ENCODE data around the gene UXS1.

The UXS1 gene

DNA sequence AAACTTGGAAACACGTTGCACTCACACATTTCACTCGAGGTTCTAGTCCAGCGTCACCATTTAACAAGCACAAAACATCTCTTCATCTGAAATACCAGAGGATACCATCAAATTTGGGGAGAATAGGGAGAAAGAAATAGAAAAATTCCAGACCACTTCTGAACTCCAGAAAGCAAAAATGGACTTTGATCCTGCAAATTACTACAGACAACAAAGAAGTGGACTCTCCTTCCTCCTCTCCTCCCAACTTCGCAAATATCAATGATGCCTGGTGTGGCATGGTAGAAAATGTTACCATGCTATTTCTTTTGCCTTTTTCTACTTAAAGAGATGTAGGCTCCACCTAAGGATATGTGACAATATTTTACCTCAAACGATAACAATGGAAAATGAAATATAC is 13.5 kb downstream of the UXS1 start:
- Mint-ChIP-seq H3K36me3 (ENCODE audit: low read depth) (peaks cover 38% of the 10 kb centered on the region), H3K9me3 (no peaks in the 10 kb centered on the region), H3K4me1 (ENCODE audit: low read depth) (peaks cover 79% of the 10 kb centered on the region), H3K27ac (no peak overlapping the region), H3K4me3 (no peak overlapping the region), H3K27me3 (no peaks in the 10 kb centered on the region)
- no peak for DNase-seq

DNA sequence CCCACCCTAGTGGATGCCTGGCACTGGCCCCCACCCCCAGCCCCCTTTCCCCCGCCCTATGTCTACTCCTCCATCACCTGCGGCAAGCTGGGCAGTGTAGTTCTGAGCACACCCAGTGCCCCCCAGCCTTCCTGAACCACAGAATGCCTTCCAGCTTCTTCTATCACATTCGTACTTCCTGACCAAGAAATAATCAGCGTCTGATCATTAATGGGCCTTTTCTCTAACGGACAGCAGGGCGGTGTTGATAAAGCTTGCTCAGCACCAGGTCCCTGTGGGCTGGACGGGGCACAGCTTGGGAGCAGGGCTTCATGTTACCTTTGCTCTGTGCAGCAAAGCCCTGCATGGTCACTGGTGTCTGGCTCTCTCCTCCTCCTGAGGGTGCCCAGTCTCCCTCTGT is 15.4 kb downstream of the UXS1 start:
- H3K9me3 Mint-ChIP-seq, result no peaks in the 10 kb centered on the region
- H3K36me3 Mint-ChIP-seq (ENCODE audit: low read depth), result peaks cover 41% of the 10 kb centered on the region
- no peak for DNase-seq
- H3K4me1 Mint-ChIP-seq (ENCODE audit: low read depth), result peaks cover 77% of the 10 kb centered on the region
- no peak overlapping the region for H3K4me3 Mint-ChIP-seq
- no peaks in the 10 kb centered on the region for H3K27me3 Mint-ChIP-seq
- H3K27ac Mint-ChIP-seq, result no peak overlapping the region

DNA sequence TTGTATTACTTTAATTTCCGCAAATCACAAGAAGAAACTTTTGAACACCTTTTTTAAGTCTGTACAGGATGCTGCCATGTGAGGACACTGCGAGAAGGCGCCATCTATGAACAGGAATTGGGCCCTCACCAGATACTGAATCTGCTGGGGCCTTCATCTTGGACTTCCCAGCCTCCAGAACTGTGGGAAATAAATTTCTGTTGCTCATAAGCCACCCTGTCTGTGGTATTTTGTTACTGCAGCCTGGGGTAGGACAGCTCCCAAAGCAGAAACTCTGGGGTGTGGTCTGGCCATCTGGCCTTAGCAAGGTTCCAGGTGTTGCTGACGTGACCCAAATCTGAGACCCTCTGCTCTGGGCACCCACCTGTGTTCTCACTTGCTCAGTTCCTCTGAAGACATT is 16.5 kb downstream of the UXS1 start:
- Mint-ChIP-seq H3K4me3 (no peak overlapping the region), H3K36me3 (ENCODE audit: low read depth) (peaks cover 38% of the 10 kb centered on the region), H3K4me1 (ENCODE audit: low read depth) (peaks cover 74% of the 10 kb centered on the region), H3K27ac (no peak overlapping the region), H3K27me3 (no peaks in the 10 kb centered on the region), H3K9me3 (no peaks in the 10 kb centered on the region)
- no peak for DNase-seq

DNA sequence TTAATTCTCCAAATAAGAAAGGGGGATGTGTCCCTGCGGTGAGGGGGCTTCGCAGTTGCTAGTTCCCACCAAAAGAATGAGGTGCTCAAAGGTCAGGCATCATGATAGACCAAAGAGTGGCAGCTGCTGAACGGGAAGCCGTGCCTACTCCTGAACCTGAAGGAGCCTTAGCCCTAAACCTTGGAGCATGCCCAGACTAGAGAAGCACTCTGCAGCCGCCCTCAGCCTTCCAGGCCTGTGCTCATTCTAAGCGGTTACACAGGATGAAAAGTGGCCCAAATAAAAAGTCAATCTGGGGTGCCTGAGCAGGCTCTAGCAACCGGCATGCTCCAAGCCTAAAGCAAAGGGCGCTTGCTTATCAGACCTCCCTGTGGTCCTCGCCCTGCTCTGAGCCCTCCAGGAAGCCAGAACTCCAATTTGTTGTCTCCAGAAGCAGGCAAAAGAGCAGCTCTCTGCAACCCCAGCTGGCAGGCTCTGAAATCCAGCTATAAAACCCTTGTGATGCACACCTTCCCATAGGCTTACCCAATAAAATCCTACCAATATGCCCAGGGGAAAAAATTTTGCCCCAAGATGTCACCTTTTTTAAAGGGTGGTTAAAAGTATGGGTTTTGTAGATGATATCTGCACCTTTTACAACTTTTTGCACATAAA is 17.5 kb downstream of the UXS1 start:
- peaks cover 72% of the 10 kb centered on the region for H3K4me1 Mint-ChIP-seq (ENCODE audit: low read depth)
- no peaks in the 10 kb centered on the region for H3K27me3 Mint-ChIP-seq
- H3K36me3 Mint-ChIP-seq (ENCODE audit: low read depth), result peaks cover 35% of the 10 kb centered on the region
- H3K4me3 Mint-ChIP-seq, result no peak overlapping the region
- no peak for DNase-seq
- peak overlapping the region; percentile 62 for H3K27ac Mint-ChIP-seq
- no peaks in the 10 kb centered on the region for H3K9me3 Mint-ChIP-seq

DNA sequence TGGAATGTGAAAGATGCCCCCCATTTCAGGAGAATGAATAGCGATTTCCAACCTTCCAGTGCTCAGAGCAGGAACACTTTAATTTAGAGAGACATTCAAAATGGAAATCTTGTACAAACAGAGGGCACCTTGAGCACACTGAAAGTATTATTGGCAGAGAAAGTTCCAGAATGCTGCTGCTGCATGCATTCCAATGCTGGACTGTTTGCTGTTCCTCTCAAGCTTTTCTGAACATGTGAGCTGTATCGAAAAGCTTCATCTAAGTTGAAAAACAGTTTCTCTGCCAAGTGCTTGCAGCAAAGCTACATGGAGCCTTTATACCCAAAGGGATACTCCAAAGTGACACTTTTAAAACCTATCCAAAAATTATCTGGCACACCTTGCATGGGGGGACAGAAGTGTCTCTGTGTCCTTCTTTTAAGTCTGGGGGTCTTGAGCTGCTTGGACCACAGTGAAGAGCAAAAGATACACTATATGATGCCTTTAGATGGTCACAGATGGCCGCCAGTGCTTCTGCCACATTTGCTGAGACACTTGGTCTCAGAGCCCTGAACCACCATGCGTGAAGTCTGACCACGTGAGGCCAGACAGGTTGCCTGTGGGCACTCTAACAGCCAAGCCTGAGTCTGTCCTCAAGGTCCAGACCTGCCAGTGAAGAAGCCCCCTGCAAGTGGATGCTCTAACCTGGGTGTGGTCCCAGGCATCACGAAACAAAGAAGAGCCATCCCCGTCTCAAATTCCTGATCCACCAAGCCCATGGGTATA is 18.8 kb downstream of the UXS1 start:
- Mint-ChIP-seq H3K27ac (peak overlapping the region; percentile 34), H3K9me3 (no peaks in the 10 kb centered on the region), H3K4me1 (ENCODE audit: low read depth) (peaks cover 70% of the 10 kb centered on the region), H3K36me3 (ENCODE audit: low read depth) (peaks cover 35% of the 10 kb centered on the region), H3K4me3 (no peak overlapping the region), H3K27me3 (no peaks in the 10 kb centered on the region)
- DNase-seq, result no peak

DNA sequence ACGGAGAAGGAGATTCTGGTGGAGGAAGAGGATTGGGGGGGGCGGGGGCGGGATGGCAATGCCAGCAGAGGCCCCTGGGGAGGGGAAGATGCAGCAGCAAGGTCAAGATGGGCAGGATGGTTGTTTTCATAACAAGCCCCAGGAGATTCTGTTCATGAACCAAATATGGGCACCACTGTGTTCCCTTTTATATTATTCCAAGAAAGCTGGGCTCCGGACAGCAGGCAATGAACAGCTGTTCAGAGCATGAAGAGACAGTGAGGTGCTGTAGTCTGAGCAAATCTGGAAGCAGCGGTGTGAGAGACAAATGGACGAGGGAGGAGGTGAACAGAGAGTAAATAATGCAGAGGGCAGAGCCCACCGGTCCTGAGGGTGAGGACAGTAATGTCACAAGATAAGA is 20.0 kb downstream of the UXS1 start:
- Mint-ChIP-seq H3K4me3 (no peak overlapping the region), H3K27ac (no peak overlapping the region), H3K4me1 (ENCODE audit: low read depth) (peaks cover 70% of the 10 kb centered on the region), H3K36me3 (ENCODE audit: low read depth) (peaks cover 38% of the 10 kb centered on the region), H3K27me3 (no peaks in the 10 kb centered on the region), H3K9me3 (no peaks in the 10 kb centered on the region)
- DNase-seq, result no peak

DNA sequence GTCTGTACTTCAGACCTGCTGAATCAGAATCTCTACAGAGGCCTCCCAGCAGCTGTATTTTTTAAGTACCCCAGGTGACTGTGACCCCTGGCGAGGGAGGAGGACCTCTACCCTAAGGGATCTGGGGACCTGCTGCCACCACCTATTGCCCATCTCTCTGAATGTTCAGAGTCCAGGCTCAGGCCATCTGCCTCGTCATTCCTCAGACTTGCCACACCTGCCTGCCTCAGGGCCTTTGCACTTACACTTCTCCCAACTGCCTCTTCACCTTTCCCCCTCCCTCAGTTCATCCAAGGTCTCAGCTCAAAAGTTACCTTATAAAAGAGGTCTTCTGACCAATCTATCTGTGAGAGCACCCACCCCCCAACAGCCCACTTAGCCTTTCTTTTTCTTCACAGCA is 21.5 kb downstream of the UXS1 start:
- no peaks in the 10 kb centered on the region for H3K27me3 Mint-ChIP-seq
- H3K9me3 Mint-ChIP-seq, result no peaks in the 10 kb centered on the region
- peak overlapping the region; percentile 58 for H3K27ac Mint-ChIP-seq
- DNase-seq, result no peak
- peaks cover 72% of the 10 kb centered on the region for H3K4me1 Mint-ChIP-seq (ENCODE audit: low read depth)
- H3K4me3 Mint-ChIP-seq, result no peak overlapping the region
- peaks cover 29% of the 10 kb centered on the region for H3K36me3 Mint-ChIP-seq (ENCODE audit: low read depth)

DNA sequence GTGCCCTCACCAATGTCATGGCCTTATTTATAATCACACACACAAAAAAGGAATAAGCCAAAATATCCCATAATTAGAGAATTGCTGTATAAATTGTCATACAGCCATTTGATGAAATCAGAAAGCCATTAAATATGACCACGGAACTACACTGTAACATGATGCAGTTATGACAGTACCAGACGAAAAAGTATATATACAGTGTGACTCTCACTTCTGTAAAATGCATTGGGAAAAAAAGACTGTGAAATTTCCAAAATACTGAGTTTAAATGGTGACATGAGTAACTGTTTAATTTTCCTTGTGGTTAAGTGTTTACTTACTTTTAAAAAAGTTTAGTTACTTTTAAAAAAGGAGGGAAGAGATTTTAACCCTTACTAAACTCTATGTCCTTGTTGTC is 25.4 kb downstream of the UXS1 start:
- DNase-seq, result no peak
- peaks cover 77% of the 10 kb centered on the region for H3K4me1 Mint-ChIP-seq (ENCODE audit: low read depth)
- no peaks in the 10 kb centered on the region for H3K9me3 Mint-ChIP-seq
- no peak overlapping the region for H3K4me3 Mint-ChIP-seq
- peak overlapping the region; percentile 81 for H3K27ac Mint-ChIP-seq
- H3K27me3 Mint-ChIP-seq, result no peaks in the 10 kb centered on the region
- peaks cover 28% of the 10 kb centered on the region for H3K36me3 Mint-ChIP-seq (ENCODE audit: low read depth)

DNA sequence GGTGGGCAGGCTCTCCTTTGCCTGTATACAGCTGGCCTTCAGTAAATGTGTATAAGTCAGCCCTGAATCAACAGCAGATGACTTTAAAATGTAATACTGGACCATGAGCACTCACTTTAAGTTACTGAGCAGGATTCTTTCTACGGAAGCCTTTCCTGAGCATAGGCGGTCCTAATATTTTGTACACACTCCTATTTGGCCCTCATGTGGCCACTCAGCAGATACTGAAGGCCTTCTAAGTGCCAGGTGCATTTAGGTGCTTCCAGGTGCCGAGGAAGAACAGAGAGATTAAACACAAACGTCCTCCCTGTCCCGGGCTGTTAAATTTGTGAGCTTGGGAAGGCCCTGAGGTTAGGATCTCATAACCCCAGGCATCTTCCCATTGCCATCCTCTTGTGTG is 27.0 kb downstream of the UXS1 start:
- Mint-ChIP-seq H3K4me3 (no peak overlapping the region), H3K4me1 (ENCODE audit: low read depth) (peaks cover 86% of the 10 kb centered on the region), H3K27me3 (no peaks in the 10 kb centered on the region), H3K27ac (peak overlapping the region; percentile 55), H3K9me3 (no peaks in the 10 kb centered on the region), H3K36me3 (ENCODE audit: low read depth) (peaks cover 42% of the 10 kb centered on the region)
- DNase-seq, result no peak

DNA sequence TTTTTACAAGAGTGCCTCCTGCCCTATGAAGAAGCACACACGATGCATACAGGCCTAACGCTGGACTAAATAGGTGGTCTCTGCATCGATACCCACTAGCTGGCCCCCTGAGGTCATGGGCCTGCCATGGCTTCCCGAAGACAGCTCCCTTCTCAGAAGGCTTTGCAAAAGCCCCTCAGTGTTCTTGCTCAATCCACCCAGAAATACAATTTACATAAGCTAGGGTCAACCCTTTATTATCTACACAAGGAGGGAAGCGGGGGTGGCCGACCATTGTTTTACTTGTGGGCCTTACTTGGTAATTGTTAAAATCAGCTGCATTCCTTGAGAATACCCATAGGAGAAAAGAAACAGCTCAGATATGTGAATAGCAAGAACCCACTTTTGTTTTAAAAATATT is 28.5 kb downstream of the UXS1 start:
- H3K9me3 Mint-ChIP-seq, result no peaks in the 10 kb centered on the region
- H3K36me3 Mint-ChIP-seq (ENCODE audit: low read depth), result peaks cover 55% of the 10 kb centered on the region
- H3K27me3 Mint-ChIP-seq, result no peaks in the 10 kb centered on the region
- DNase-seq, result no peak
- peak overlapping the region; percentile 72 for H3K27ac Mint-ChIP-seq
- H3K4me3 Mint-ChIP-seq, result no peak overlapping the region
- peaks cover 90% of the 10 kb centered on the region for H3K4me1 Mint-ChIP-seq (ENCODE audit: low read depth)

DNA sequence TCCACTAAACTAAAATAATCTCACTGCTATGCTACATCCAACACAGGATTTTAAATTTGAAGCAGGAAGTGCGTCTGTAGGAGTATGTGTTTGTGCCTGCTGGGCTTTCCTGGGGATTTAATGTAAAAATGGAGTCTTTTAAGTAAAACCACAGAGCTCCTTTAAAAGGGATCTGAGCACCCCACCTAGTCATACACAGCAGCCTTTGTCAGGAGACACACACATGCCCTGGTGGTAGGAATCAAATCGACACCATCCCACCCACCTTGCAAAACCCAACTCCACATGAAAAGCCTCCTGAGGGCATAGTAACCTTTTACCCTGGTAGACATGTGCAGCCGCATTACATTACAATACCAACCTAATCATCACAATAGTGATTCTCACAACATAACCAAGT is 29.1 kb downstream of the UXS1 start:
- H3K4me3 Mint-ChIP-seq, result no peak overlapping the region
- H3K4me1 Mint-ChIP-seq (ENCODE audit: low read depth), result peaks cover 90% of the 10 kb centered on the region
- DNase-seq, result no peak

DNA sequence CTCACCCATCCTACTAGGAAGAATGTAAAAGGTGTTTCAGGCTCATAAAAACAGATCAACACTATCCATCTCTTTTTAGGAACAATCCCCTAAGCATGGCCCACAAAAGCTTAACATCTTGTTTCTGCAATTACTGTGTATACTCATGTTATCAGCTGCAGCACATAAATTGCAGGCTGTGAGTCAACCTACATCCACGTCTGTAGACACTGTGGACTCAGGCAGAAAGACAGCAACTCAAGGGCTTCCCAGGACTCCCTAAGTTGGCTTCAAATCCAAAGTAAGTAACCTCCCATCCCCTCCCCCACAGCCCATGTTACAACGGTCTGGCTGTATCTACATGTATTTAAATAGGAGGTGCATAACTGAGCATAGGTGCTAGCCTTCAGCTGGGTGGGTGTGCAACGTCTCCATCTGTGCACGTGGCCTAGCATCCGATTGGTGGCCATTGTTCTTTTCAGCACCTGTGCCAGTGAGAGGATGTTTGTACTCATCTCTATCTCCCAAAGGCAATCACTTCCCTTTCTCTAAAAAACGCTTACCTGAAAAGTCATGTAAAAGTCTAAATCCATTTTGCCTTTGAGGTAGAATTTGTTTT is 30.1 kb downstream of the UXS1 start:
- no peak overlapping the region for H3K4me3 Mint-ChIP-seq
- peak overlapping the region; percentile 37 for H3K27ac Mint-ChIP-seq
- H3K27me3 Mint-ChIP-seq, result no peaks in the 10 kb centered on the region
- H3K36me3 Mint-ChIP-seq (ENCODE audit: low read depth), result peaks cover 61% of the 10 kb centered on the region
- no peaks in the 10 kb centered on the region for H3K9me3 Mint-ChIP-seq
- H3K4me1 Mint-ChIP-seq (ENCODE audit: low read depth), result peaks cover 91% of the 10 kb centered on the region
- DNase-seq, result no peak

More for the DNA sequence above, 29.1 kb downstream of the UXS1 start:
- Mint-ChIP-seq H3K36me3 (ENCODE audit: low read depth) (peaks cover 57% of the 10 kb centered on the region), H3K27me3 (no peaks in the 10 kb centered on the region), H3K9me3 (no peaks in the 10 kb centered on the region), H3K27ac (peak overlapping the region; percentile 37)

DNA sequence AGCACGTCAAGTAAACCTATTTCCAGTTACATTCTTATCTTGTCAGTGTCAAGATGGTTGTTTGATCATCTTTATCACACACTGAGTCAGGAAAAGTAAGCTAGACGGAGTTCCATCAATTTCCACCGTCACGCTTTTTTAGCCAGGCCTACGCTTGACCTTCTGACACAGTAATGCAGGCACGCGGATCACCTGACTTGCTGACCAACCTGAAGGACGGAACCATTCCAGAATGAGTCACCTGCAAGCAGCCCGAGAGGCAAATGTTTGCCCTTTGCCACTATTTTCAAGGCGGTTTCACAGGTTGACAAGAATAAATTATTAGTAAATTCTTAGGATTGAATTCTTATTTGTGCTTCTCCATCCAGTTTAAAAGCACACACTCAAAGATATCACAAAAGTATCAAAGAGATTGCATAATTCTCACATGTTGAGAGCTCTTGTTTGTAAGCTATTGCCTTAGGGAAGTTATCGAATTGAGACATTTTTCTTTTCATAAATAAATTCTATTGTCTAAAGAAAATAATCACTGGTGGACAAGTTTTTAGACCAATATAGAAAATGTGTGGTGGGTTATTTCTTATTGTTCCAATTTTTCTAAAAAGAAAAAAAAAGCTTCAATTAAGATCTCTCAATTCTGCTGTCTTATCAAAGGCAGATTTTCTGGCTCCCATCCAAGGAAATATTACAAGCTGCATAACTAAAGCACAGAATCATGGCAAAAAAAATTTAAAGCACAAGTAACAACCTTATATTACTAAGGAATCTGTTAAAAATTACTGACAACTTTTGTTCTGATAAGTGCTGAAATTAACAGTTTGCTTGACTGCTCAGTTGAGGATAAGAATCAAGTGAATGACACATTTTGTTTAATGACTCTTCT is 31.9 kb downstream of the UXS1 start:
- H3K4me3 Mint-ChIP-seq, result no peak overlapping the region

DNA sequence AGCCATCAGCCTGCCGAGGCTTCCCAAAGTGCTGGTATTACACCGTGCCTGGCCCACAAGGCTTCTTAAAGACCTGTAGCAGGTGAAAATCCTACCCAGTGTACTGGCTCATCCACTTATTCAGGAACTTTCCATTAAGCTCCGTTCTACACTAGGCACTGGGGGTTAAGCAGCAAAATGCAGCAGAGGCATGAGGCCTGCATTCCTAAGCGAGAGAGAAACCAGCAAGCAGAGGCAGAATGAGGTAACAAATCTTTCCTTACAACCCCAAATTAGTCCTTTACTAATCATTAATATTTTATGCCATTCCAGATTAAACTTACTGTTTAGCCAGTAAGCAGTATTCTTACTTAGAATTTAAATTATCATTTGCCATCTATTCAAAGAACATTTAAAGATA is 32.8 kb downstream of the UXS1 start:
- Mint-ChIP-seq H3K36me3 (ENCODE audit: low read depth) (peaks cover 88% of the 10 kb centered on the region), H3K27ac (peak overlapping the region; percentile 95), H3K9me3 (no peaks in the 10 kb centered on the region), H3K4me1 (ENCODE audit: low read depth) (peaks cover 93% of the 10 kb centered on the region), H3K4me3 (peak overlapping the region; percentile 79), H3K27me3 (no peaks in the 10 kb centered on the region)
- no peak for DNase-seq

More for the DNA sequence above, 31.9 kb downstream of the UXS1 start:
- H3K27me3 Mint-ChIP-seq, result no peaks in the 10 kb centered on the region
- DNase-seq, result no peak
- H3K36me3 Mint-ChIP-seq (ENCODE audit: low read depth), result peaks cover 80% of the 10 kb centered on the region
- no peaks in the 10 kb centered on the region for H3K9me3 Mint-ChIP-seq
- peak overlapping the region; percentile 95 for H3K27ac Mint-ChIP-seq
- peaks cover 96% of the 10 kb centered on the region for H3K4me1 Mint-ChIP-seq (ENCODE audit: low read depth)

Measured in activated T-cell treated with anti-CD3 and anti-CD28 coated beads, Interleukin-2, amount 50 U/mL, for 24 hours (primary cell).